Measurements from ENCODE around the gene LMO1. TPM values are rescaled to one million over a fixed set of nuclear protein-coding genes. Genes with fewer than 3 reads are reported as not detected.

The LMO1 gene
- total and polyA plus RNA-seq, 10 donors = 0.17 to 1.0 (median 0.57) TPM; not detected in 5

DNA sequence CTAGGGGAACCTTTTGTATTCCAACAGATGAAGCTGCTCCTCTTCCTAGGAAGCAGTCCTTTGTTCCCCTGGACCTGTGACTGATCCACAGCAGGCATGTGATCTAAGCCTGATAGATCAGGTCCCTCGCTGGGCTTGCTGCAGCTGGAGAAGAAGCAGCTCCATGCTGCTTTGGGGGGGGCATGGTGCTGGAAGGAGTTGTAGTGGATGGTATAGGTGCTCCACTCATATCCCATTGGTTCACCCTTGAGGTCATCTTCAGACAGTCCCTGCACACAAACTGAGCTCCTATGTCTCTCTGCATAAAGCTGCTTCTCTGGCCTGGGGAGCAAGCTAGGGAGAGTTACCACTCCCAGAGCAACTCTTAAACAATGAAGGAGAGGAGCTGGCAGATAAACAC lies 85.4 kb downstream of the LMO1 start:
- intact Hi-C loops (cut with DNase I; ENCODE audit: low total_unique reads) = no loop called here
- WGBS, 5 donors = 56 to 85% (median 66%) methylated on average over 1 of the region's 1 CpG
- Histone ChIP-seq H3K27me3 (replicated peaks in 1 of 7) (peaks cover 0 to 10% (median 0%) of the 10 kb centered on the region in 7 donors), H3K9me3 (no peaks in the 10 kb centered on the region), H3K4me3 (no peak overlapping the region), H3K36me3 (no peaks in the 10 kb centered on the region), H3K27ac (no peak overlapping the region), H3K4me1 (no peaks in the 10 kb centered on the region)
- DNase-seq = no peak
- no peak for TF ChIP-seq POLR2AphosphoS5 (IDR thresholded peaks at IDR 0.05)
- TF ChIP-seq CTCF (IDR thresholded peaks at IDR 0.05 in 8 of 11, conservative IDR thresholded peaks at IDR 0.05 in 3 of 11) = no peak
- TF ChIP-seq POLR2A (IDR thresholded peaks at IDR 0.05) = no peak

- intact Hi-C loops (cut with DNase I; ENCODE audit: low total_unique reads) = no loop called here
- 48 to 68% (median 61%) methylated on average over 5 of the region's 5 CpGs for WGBS, 5 donors
- no peak for DNase-seq
Observed at GRCh38 chr11:8177136-8177535, 86.5 kb downstream of the LMO1 start.

More at GRCh38 chr11:8177136-8177535, 86.5 kb downstream of the LMO1 start:
- H3K27me3 ChIP-seq (replicated peaks in 1 of 7) = peaks cover 0 to 18% (median 0%) of the 10 kb centered on the region in 7 donors
- H3K36me3 ChIP-seq = no peaks in the 10 kb centered on the region
- no peaks in the 10 kb centered on the region for H3K4me1 ChIP-seq
- no peak overlapping the region for H3K4me3 ChIP-seq
- H3K9me3 ChIP-seq = no peaks in the 10 kb centered on the region
- H3K27ac ChIP-seq = no peak overlapping the region
- no peak for TF ChIP-seq POLR2A (IDR thresholded peaks at IDR 0.05)
- no peak for TF ChIP-seq POLR2AphosphoS5 (IDR thresholded peaks at IDR 0.05)
- TF ChIP-seq CTCF (IDR thresholded peaks at IDR 0.05 in 8 of 11, conservative IDR thresholded peaks at IDR 0.05 in 3 of 11) = no peak

Other genes with a start within 250 kb of the LMO1 start
- gene TUB, start 182.7 kb downstream of the LMO1 start, total RNA-seq = 1 to 10 TPM; 1.4 to 3.2 (median 2.1) TPM
- gene TUB, start 182.7 kb downstream of the LMO1 start, polyA plus RNA-seq = under 1 TPM; 0.17 to 0.42 (median 0.21) TPM
- gene RIC3, start 94.9 kb downstream of the LMO1 start, total RNA-seq = 10 to 100 TPM; 13.4 to 32.7 (median 24.1) TPM
- 10 to 100 TPM; 11.6 to 32.2 (median 15.0) TPM for gene RIC3, start 94.9 kb downstream of the LMO1 start, polyA plus RNA-seq